A549 (cell line): ENCODE measurements around the gene CPS1. TPM values are rescaled to one million over a fixed set of nuclear protein-coding genes. Genes with fewer than 3 reads are reported as not detected.

Source experiments
- ATAC-seq, 2 experiments: fragments of 200-7000 bp in 1 of 2; fragments of >200 bp in 1 of 2; cut with Nextera tagmentation in 1 of 2; cut with Tn5 transposase in 1 of 2; 3 replicates each; pipeline versions ENCODE4 v1.8.0 to v1.9.1; 2018 to 2020; ENCODE audit warnings: mild to moderate bottlenecking in 1 of 2, moderate library complexity in 1 of 2
- CTCF ChIA-PET: fragments of 300-600 bp; sonication (Branson Sonifier 250); formaldehyde crosslinking; extraction: SDS; loops from one replicate; lab custom pipeline; 2021; ENCODE audit warnings: antibody characterized with exemption, inconsistent platforms; lab: Yijun Ruan, JAX
- POLR2A ChIA-PET: fragments of 350-600 bp; formaldehyde crosslinking; extraction: SDS; loops from one replicate; lab custom pipeline; 2021; ENCODE audit warnings: antibody characterized with exemption, inconsistent platforms; lab: Yijun Ruan, JAX
- DNase-seq, 2 experiments: peaks; one replicate each; pipeline versions ENCODE4 v3.0.0 to v3.0.0-alpha.2; 2011 to 2016; ENCODE audit warnings: low read depth in 1 of 2, low spot score in 1 of 2
- FAIRE-seq: peaks from 2 replicates; lab custom pipeline; 2011; peaks lifted over from hg19 to GRCh38; lab: Jason Lieb, UNC
- H3K27ac ChIP-seq, 2 experiments: fragments of >200 bp; sonication (Bioruptor Twin); formaldehyde crosslinking; 3 replicates each; pipeline ENCODE4 v1.5.1; 2016 to 2017
- H3K4me1 ChIP-seq: fragments of >200 bp; sonication (Bioruptor Twin); formaldehyde crosslinking; 3 replicates; pipeline ENCODE4 v1.6.1; 2016
- H3K4me2 ChIP-seq: fragments of >200 bp; sonication (Bioruptor Twin); formaldehyde crosslinking; 3 replicates; pipeline ENCODE4 v1.6.1; 2016
- H3K4me3 ChIP-seq: fragments of >200 bp; sonication (Bioruptor Twin); formaldehyde crosslinking; 3 replicates; pipeline ENCODE4 v1.5.1; 2016
- H3K9me3 ChIP-seq: fragments of >200 bp; sonication (Bioruptor Twin); formaldehyde crosslinking; 3 replicates; pipeline ENCODE4 v1.6.1; 2016
- BCL3 ChIP-seq: fragments of >200 bp; sonication (Bioruptor Twin); formaldehyde crosslinking; IDR thresholded peaks from 3 replicates; pipeline ENCODE4 v1.6.1; 2016
- BHLHE40 ChIP-seq: IDR thresholded peaks from 2 replicates; pipeline ENCODE4 v1.6.1; 2012; ENCODE audit warnings: low read depth, low read length, inconsistent platforms
- E2F6 ChIP-seq: IDR thresholded peaks from 2 replicates; pipeline ENCODE4 v1.6.1; 2012; ENCODE audit warnings: low read depth, borderline replicate concordance
- EHF ChIP-seq: fragments of 250-450 bp; sonication (Bioruptor Pico); IDR thresholded peaks from 2 replicates; pipeline ENCODE4 v1.5.0; 2020; ENCODE audit warnings: mild to moderate bottlenecking
- EHMT2 ChIP-seq: fragments of 200-600 bp; sonication (generic); IDR thresholded peaks from 2 replicates; pipeline ENCODE4 v1.6.1; 2016; ENCODE audit warnings: antibody characterized with exemption, low read depth, mild to moderate bottlenecking, moderate library complexity
- EP300 ChIP-seq, 2 experiments: fragments of >200 bp; sonication (Bioruptor Twin); formaldehyde crosslinking; IDR thresholded peaks; 2 replicates in 1 of 2; 3 replicates in 1 of 2; pipeline ENCODE4 v1.6.1; 2016 to 2017
- FOSB ChIP-seq: fragments of 250-450 bp; sonication (Bioruptor Pico); IDR thresholded peaks from 2 replicates; pipeline ENCODE4 v1.5.0; 2020; ENCODE audit warnings: mild to moderate bottlenecking, moderate library complexity
- FOSL2 ChIP-seq, 2 experiments: fragments of 450-650 bp in 1 of 2; fragments of >200 bp in 1 of 2; sonication (Bioruptor Twin) in 1 of 2; formaldehyde crosslinking; IDR thresholded peaks; 2 replicates each; pipeline versions ENCODE4 v1.5.0 to v1.6.1; 2016 to 2020; ENCODE audit warnings: mild to moderate bottlenecking in 1 of 2, moderate library complexity in 1 of 2
- HES2 ChIP-seq: fragments of >200 bp; sonication (Bioruptor Twin); formaldehyde crosslinking; IDR thresholded peaks from 2 replicates; pipeline ENCODE4 v1.6.1; 2016
- HEYL ChIP-seq: fragments of 250-450 bp; sonication (Bioruptor Pico); IDR thresholded peaks from 2 replicates; pipeline ENCODE4 v1.8.0; 2021; ENCODE audit warnings: mild to moderate bottlenecking, moderate library complexity
- KDM1A ChIP-seq: fragments of 200-600 bp; sonication (generic); IDR thresholded peaks from 2 replicates; pipeline ENCODE4 v1.6.1; 2016; ENCODE audit warnings: low read depth, mild to moderate bottlenecking
- MAX ChIP-seq: IDR thresholded peaks from 2 replicates; pipeline ENCODE4 v1.6.1; 2012
- MYC ChIP-seq: IDR thresholded peaks from 2 replicates; pipeline ENCODE4 v1.6.1; 2012; ENCODE audit warnings: mild to moderate bottlenecking, inconsistent platforms, low read length, improper control_type of control experiment, borderline replicate concordance
- NFE2L2 ChIP-seq: fragments of 150-350 bp; conservative IDR thresholded peaks from 2 replicates; pipeline ENCODE4 v1.6.1; 2014; ENCODE audit warnings: low read length
- NR3C1 ChIP-seq: fragments of >200 bp; sonication (Bioruptor Twin); formaldehyde crosslinking; IDR thresholded peaks from 3 replicates; pipeline ENCODE4 v1.6.1; 2017
- RARB ChIP-seq: fragments of 250-450 bp; sonication (Bioruptor Pico); IDR thresholded peaks from 2 replicates; pipeline ENCODE4 v1.8.0; 2021; ENCODE audit warnings: mild to moderate bottlenecking, moderate library complexity
- RFX5 ChIP-seq: fragments of 450-650 bp; IDR thresholded peaks from 2 replicates; pipeline ENCODE4 v1.7.1; 2014; ENCODE audit warnings: antibody characterized with exemption, mild to moderate bottlenecking, moderate library complexity
- RNF2 ChIP-seq: fragments of 200-600 bp; sonication (generic); IDR thresholded peaks from 2 replicates; pipeline ENCODE4 v1.6.1; 2016; ENCODE audit warnings: low read depth, mild to moderate bottlenecking, antibody characterized with exemption, moderate library complexity, borderline replicate concordance
- SREBF2 ChIP-seq: fragments of 450-650 bp; IDR thresholded peaks from 2 replicates; pipeline ENCODE4 v1.6.1; 2014; ENCODE audit warnings: mild to moderate bottlenecking, moderate library complexity
- ZFP36 ChIP-seq: fragments of 450-650 bp; IDR thresholded peaks from 2 replicates; pipeline ENCODE4 v1.6.1; 2014; ENCODE audit warnings: borderline replicate concordance; ENCODE audit not compliant: partially characterized antibody
- WGBS: methylation state at CpG from one replicate; pipeline ENCODE4 v1.1.6; 2017; ENCODE audit errors: missing lambda C conversion rate; 5-methylcytosine and 5-hydroxymethylcytosine counted together
- polyA plus RNA-seq, 4 experiments: library from polyadenylated mRNA; depleted of rRNA in 3 of 4; stranded (reverse); fragments of >200 nt; fragmentation: RNase III in 1 of 4; extraction: RNeasy Plus Mini Kit Qiagen cat#74134 plus additional on column Dnase treatment in 1 of 4; gene quantifications; 2 replicates in 3 of 4; 3 replicates in 1 of 4; pipeline ENCODE4 v1.2.3, GENCODE V29; 2011 to 2017
- TF ChIP-seq, protein P1 (sequence below): fragments of 250-450 bp; sonication (Bioruptor Pico); IDR thresholded peaks from 2 replicates; pipeline ENCODE4 v1.5.0; 2020; ENCODE audit warnings: low read depth, mild to moderate bottlenecking, moderate library complexity

Gene CPS1
- polyA plus RNA-seq, 2 of the 4 experiments (the other 2 are of a cell fraction) = 16.1 to 61.3 TPM

DNA sequence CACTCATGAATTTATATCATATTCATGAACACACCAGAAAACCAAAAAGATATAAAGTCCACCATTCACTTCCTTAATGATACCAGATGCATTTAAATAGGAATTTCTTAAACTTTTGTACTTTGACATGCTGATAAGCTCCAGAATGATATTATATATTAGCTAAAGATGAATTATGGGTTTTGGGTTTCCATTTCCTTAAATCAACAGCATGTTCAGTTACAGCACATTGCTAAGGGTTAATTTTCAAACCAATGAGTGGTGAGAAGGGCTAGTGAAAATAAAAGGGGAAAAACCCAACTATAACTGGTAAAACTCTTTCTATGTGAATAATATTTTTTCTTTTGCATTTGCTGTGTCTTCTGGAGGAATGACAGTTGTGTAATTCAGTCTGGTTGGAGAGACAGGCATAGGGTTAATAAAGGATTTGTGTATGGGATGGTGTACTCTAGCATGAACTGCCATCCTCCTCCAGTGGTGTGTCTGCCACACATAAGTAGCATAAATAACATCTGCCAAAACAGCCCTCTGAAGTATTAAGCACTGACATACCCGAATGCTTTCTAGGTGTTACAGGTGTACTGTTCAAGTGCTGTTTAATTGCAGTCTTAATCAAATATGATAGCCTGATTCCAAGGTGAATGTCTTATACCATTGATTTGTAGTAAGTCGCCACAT lies 19.3 kb upstream of the CPS1 start (continued):
- TF ChIP-seq BCL3 (no peak), FOSB (no peak)
- TF ChIP-seq, protein P1, sequence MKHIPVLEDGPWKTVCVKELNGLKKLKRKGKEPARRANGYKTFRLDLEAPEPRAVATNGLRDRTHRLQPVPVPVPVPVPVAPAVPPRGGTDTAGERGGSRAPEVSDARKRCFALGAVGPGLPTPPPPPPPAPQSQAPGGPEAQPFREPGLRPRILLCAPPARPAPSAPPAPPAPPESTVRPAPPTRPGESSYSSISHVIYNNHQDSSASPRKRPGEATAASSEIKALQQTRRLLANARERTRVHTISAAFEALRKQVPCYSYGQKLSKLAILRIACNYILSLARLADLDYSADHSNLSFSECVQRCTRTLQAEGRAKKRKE (CRISPR knock-in tag) = no peak

DNA sequence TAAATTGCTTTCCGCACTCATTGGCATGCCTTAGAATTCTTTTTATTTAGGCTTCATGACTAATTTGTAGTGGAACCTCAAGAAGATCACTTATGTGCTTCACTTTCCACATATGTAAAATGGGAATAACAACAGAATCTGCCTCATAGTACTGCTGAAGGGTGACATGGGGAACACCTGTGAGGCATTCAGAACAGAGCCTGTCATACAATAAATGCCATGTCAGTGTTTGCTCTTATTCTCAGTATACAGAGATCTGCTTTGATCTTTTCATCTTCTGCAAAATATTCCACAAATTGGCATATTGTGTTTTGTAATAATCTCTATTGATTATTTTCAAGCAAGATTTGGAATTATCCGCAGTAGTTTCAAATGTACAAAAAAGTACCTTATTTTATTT lies 17.4 kb upstream of the CPS1 start:
- H3K4me2 ChIP-seq = no peak overlapping the region
- peaks cover 6% of the 10 kb centered on the region; the same call in 1 of the 3 replicates for H3K4me1 ChIP-seq
- ChIA-PET CTCF (no interaction called here), POLR2A (no interaction called here)
- FAIRE-seq (no peak), ATAC-seq (no peak), DNase-seq (no peak)
- 89% methylated on average over 2 of the region's 2 CpGs for WGBS
- H3K9me3 ChIP-seq = no peaks in the 10 kb centered on the region
- H3K4me3 ChIP-seq = no peak overlapping the region
- no peak for TF ChIP-seq NFE2L2
- no peak for TF ChIP-seq E2F6
- no peak for TF ChIP-seq KDM1A
- no peak for TF ChIP-seq EHF
- TF ChIP-seq NR3C1 = no peak
- no peak for TF ChIP-seq BHLHE40
- TF ChIP-seq EHMT2 = no peak
- TF ChIP-seq MAX = no peak
- peak overlapping the region in 1 of 2 experiments; percentile 58; a peak in 1 of 6 replicates for H3K27ac ChIP-seq

DNA sequence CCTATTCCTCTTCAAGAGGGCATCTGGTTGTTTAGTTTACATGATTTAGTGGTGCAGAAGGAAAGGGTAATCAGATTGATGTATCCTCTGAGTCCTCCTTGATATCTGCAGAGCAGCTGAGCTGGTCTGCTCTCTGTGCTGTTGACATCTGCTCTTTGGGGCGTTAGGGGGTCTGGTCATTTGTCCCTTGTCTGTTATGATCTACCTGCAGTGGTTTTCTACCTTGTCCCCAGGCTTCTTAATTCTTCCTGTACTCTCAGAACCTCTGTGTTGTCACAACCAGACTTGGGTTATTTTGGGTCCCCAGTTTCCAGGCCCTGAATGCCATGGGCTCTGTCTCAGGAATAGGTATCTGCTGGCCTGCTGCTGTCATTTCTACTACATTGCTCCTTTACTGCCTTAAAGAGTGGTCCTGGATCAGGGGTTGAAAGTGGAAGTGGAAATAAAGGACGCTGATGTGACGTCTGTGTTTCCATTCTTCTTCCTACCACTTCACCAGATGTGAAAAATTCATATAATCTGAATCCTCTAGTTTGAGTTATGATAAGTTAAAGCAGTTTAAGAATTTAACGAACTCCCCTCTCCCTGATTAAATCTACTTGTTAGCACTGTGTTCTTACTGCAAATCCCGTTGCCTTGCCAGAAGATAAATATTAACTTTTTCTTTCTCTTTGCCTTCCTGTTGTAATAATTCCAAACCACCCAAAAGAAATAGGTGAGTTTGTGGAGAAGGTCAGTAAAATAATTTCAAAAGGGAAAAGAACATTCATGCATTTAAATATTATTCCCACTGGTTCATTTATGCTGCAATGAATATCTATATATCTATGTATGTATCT lies 16.6 kb upstream of the CPS1 start:
- Histone ChIP-seq H3K4me1 (peaks cover 6% of the 10 kb centered on the region; the same call in 1 of the 3 replicates), H3K4me2 (peak overlapping the region; percentile 60), H3K9me3 (no peaks in the 10 kb centered on the region), H3K27ac (peak overlapping the region; percentile 18 to 58; a peak in 3 of 6 replicates), H3K4me3 (no peak overlapping the region)
- ATAC-seq (no peak), DNase-seq (no peak), FAIRE-seq (no peak)
- TF ChIP-seq, protein P1 (CRISPR knock-in tag) = no peak
- TF ChIP-seq RFX5 = no peak
- TF ChIP-seq HEYL = no peak
- no peak for TF ChIP-seq MYC
- no peak for TF ChIP-seq E2F6
- TF ChIP-seq RARB (CRISPR knock-in tag) = no peak
- TF ChIP-seq FOSB = no peak
- no peak for TF ChIP-seq ZFP36
- no peak for TF ChIP-seq HES2
- no peak for TF ChIP-seq SREBF2
- TF ChIP-seq EHF = no peak
- no peak for TF ChIP-seq EP300 (IDR thresholded peaks at IDR 0.05)
- no peak for TF ChIP-seq NR3C1
- TF ChIP-seq FOSL2 (IDR thresholded peaks at IDR 0.05) = no peak
- TF ChIP-seq FOSL2 (CRISPR knock-in tag; IDR thresholded peaks at IDR 0.05) = no peak
- no peak for TF ChIP-seq RNF2
- no peak for TF ChIP-seq KDM1A
- ChIA-PET CTCF (no interaction called here), POLR2A (no interaction called here)
- WGBS = 13% methylated on average over 5 of the region's 5 CpGs
